ENCODE data around the gene ZNF33B.

- TF ChIP-seq, protein P1, sequence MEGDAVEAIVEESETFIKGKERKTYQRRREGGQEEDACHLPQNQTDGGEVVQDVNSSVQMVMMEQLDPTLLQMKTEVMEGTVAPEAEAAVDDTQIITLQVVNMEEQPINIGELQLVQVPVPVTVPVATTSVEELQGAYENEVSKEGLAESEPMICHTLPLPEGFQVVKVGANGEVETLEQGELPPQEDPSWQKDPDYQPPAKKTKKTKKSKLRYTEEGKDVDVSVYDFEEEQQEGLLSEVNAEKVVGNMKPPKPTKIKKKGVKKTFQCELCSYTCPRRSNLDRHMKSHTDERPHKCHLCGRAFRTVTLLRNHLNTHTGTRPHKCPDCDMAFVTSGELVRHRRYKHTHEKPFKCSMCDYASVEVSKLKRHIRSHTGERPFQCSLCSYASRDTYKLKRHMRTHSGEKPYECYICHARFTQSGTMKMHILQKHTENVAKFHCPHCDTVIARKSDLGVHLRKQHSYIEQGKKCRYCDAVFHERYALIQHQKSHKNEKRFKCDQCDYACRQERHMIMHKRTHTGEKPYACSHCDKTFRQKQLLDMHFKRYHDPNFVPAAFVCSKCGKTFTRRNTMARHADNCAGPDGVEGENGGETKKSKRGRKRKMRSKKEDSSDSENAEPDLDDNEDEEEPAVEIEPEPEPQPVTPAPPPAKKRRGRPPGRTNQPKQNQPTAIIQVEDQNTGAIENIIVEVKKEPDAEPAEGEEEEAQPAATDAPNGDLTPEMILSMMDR (IDR thresholded peaks at IDR 0.05; ENCODE audit: low read depth, low read length): no peak
- TF ChIP-seq MAX (IDR thresholded peaks at IDR 0.05; ENCODE audit: low read depth, low read length) (no peak), POLR2A (IDR thresholded peaks at IDR 0.05; ENCODE audit: extremely low read depth, insufficient read length) (no peak), MYC (IDR thresholded peaks at IDR 0.05; ENCODE audit: low read depth, low read length) (no peak)
Observed at GRCh38 chr10:42654419-42654818, 16.0 kb upstream of the ZNF33B start.
